Stimulated activated CD4-positive, alpha-beta T cell treated with anti-CD3 and anti-CD28 coated beads, Interleukin-1b, Interleukin-23, amount 100 ng/mL, for 48 hours (primary cell): ENCODE data around the gene VPS13C.

Experiments
- DNase-seq: peaks from one replicate; pipeline ENCODE4 v3.0.0-alpha.2; 2020

Gene VPS13C, protein sequence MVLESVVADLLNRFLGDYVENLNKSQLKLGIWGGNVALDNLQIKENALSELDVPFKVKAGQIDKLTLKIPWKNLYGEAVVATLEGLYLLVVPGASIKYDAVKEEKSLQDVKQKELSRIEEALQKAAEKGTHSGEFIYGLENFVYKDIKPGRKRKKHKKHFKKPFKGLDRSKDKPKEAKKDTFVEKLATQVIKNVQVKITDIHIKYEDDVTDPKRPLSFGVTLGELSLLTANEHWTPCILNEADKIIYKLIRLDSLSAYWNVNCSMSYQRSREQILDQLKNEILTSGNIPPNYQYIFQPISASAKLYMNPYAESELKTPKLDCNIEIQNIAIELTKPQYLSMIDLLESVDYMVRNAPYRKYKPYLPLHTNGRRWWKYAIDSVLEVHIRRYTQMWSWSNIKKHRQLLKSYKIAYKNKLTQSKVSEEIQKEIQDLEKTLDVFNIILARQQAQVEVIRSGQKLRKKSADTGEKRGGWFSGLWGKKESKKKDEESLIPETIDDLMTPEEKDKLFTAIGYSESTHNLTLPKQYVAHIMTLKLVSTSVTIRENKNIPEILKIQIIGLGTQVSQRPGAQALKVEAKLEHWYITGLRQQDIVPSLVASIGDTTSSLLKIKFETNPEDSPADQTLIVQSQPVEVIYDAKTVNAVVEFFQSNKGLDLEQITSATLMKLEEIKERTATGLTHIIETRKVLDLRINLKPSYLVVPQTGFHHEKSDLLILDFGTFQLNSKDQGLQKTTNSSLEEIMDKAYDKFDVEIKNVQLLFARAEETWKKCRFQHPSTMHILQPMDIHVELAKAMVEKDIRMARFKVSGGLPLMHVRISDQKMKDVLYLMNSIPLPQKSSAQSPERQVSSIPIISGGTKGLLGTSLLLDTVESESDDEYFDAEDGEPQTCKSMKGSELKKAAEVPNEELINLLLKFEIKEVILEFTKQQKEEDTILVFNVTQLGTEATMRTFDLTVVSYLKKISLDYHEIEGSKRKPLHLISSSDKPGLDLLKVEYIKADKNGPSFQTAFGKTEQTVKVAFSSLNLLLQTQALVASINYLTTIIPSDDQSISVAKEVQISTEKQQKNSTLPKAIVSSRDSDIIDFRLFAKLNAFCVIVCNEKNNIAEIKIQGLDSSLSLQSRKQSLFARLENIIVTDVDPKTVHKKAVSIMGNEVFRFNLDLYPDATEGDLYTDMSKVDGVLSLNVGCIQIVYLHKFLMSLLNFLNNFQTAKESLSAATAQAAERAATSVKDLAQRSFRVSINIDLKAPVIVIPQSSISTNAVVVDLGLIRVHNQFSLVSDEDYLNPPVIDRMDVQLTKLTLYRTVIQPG (N-terminal part only)

DNA sequence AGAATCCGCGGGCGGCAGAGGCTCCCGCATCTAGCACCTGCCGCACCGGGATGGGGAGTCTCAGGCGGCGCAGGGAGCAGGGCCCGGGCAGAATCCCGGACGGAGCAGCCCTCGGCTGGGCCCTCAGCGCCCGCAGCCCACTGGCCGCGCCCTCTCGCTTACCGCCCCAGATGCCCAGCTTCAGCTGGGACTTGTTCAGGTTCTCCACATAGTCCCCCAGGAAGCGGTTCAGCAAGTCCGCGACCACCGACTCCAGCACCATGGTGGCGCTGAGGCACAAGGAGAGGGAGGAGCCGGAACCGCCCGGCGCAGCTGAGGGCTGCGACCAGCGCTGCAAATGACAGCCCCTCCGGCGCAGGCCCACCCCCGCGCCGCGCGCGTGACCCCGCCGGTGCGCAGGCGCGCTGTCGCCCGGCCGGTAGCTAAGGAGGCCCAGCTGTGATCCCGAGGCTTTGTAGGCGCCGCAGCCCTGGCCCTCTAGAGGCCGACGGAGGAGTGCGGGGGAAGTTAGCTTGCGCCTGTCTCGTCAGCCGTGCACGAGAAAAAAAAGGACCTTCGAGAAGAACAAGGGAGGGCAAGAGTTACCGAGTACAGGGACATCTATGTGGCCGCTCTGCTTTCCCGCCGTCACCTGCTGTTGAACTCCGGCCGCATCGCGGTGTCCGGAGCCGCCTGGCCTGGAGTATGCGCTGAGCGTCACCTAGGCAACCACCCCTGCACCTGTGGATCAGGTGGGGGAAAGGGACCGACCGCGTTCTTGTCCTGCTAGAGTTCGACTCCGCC is at the start of gene VPS13C:
VPS13C (minus strand) TSS at position 335 of the 783 bp plus-strand sequence; CDS start at position 262, 73 bp downstream.
- peak; percentile 90 for DNase-seq

DNA sequence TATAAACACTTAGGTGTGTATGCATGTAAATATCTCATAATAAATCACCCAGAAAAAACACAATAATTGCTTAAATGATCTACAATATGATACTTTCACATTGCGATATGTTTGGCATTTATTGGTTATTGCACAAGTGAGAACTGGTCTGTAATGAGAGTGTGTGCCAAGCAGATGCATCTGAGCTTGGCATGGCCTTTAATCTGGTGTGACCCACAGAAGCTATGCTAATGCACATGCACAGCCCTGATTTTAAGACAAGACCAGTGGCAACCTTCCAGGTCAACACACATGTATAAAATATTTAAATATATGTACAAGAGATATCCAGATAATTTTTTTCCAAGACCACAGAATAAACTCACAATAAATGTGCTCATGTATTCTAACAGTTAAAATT is 49.2 kb upstream of the VPS13C start:
- DNase-seq, result no peak

DNA sequence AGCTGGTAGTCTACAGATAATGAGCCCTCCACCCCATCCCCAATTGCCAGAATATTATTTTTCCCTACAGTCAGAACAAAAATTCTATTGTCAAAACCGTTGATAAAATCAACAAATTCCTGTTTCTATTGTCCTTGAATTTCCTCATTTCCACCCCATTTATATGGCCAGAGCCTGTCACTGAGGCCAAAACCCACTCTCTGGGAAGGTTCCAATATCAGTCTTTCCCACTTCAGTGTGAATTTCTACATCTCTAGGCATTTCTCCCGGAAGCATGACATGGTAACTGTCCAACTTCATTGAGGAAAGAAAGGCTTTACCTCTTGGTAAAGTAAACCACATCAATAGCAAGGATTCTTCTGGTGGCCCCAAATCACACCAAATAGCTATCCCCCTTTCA is 48.2 kb upstream of the VPS13C start:
- DNase-seq, result no peak

DNA sequence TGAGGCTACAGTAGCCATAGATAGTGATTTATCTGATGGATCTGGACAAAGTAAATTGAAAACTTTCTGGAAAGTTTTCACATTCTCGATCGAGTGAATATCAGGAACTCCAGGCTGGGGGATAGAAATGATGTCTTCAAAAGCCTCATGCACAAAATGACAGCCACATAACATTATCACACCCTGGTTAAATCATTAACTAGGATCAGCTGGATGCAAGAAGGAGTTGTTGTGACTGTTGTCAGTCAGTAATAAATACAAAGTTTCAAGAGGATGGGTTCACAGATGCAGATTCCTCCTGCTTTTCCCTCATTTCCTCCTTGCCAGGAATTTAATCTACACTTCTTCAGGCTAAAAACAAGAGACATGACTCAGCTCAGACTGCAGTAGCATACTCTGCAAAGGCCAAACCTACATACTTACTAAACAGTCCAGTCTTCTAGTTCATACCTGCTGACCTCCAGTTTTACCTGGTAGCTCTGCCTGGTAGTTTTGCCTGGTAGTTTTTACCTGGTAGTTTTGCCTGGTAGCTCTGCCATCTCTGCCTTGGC is 47.4 kb upstream of the VPS13C start:
- DNase-seq, result no peak

DNA sequence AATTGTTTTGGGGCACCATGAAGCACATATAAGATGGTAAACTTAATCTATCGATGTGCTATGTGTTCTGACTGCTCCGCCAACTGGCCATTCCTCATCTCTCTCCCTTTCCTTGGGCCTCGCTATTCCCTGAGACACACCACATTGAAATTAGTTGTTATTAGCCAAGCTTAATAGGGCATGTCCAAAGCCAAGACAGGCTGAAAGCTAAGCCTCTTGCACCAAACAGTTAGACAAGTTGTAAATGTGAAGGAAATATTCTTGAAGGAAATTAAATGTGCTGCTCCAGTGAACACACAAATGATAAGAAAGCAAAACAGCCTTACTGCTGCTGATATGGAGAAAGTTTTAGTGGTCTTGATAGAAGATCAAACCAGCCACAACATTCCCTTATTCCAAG is 45.8 kb upstream of the VPS13C start:
- DNase-seq, result no peak

DNA sequence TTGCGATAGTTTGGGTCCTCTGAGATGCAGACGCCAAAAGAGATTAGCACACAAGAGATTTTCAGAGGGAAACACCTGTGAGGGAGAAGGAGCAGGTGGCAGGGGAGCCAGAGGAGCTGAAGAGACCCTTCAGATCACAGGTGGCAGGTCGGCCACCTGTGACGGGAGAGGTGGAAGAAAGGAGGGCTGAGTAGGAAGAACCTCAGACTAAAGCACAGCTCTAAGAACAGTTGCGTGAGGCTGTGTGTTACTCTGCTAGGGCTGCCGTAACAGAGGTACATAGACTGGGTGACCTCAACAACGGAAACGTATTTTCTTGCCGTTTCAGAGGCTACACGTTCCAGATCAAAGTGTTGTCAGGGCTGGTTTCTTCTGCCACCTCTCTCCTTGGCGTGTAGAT is 45.0 kb upstream of the VPS13C start:
- DNase-seq, result no peak

DNA sequence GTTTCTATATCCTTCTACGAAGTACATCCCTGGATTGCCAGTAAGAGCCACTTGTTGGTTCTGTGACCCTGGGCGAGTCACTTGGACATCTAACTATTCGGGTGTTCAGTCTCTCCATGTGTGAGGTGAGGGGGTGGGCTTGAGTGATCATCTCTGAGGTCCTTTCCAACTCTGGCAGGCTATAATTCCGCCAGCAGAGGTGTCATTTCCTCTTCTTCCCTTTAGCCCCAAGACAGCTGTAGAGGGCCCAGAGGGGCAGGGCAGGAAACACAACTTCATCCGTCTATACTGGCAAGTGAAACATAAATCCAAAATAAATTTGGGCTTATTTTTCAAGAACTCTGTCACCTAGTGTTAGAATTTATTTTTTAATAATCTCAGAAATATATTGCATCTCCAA is 44.6 kb upstream of the VPS13C start:
- no peak for DNase-seq

DNA sequence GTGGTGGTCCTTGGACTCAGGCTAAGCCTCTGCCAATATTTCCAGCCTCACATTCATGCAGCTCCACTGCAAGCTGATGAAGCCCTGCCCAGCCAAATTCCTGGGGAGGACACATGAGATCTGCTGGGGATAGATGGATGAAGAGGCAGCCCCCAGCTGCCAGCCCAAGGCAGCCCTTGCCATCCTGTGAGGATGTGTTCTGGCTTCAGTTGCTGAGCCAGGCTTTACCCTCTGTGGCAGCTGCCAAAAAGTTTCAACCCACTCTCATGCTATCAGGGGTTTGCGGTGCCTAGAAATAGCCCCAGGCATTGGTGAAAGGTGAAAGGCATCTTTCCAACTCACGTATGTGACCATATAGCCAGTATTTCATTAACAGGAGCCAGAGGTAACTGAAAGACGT is 44.2 kb upstream of the VPS13C start:
- DNase-seq, result no peak

DNA sequence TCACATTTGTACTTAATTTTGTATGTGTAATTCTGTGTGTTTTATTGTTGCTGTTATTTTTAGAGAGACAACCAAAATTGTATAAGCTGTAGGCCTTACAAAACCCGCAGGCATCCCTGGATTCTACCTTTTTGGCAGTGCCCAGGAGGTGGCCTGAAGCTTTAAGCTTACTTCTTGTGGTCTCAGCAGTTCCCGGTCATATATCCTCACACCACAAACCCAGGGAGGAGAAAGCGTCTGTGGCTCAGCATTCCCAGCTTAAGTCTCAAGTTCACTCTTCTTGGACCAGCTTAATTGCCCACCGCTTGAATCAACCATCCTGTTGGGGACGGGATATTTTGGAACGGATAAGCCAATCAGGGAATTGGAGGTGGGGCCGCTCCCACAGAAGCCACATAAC is 43.2 kb upstream of the VPS13C start:
- no peak for DNase-seq

DNA sequence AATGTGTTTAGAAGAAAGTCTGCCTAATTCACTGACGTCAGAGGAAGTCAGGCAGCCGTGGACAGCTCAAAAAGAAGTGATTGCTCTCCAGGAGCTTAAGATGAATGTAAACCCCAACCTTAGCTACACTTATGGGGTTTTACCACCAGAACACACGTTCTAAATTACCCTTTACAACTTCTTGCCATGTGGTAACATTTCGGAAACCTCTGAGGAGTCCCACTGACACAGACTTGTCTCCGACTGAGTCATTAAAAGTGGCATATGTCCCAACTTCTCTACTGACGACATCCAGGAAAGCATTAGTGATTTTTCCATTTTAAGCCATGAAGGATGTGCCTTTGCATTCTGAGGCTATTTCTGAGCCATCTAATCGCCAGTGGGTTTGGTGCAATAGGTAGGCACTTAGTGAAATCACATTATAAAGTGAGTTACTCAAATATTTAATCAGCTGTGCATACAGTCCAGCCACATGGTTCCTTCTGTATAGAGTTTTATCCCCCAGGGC is 38.9 kb upstream of the VPS13C start:
- no peak for DNase-seq

DNA sequence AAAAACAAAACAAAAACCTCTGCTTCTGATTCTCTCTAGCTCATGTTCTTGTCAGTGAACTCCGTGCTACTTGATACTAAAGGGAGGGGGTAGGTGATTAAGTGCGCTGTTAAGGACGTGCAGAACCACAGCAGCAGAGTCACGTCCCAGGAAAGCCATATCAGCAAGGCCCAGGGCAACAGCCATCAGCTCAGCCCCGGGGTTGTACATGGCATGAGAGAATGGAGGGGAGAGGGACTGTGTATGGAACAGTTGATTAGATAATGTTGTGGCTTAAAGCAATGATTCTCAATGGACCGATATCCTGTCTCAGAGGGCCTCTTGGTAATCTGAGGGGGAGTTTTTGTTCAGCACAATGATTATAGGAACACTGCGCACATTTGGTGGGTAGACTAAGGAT is 34.1 kb upstream of the VPS13C start:
- no peak for DNase-seq

DNA sequence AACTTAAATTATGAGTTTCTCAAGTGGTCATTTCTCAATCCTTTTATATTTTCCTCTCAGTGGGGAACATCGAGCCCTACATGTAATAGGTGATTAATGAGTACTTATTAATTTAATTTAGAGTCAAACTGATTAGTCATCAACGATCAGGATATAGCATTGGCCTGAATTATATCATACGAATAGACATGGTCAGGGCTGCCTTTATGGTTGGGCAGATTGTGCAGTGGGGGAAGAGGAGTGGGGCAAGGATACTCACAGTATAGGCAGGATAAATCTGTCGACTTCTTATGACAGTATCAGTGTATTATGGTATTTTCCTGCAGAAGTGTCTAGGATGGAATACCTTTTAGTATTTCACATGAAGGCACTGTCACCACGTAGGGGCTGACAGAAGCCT is 33.6 kb upstream of the VPS13C start:
- DNase-seq, result no peak

DNA sequence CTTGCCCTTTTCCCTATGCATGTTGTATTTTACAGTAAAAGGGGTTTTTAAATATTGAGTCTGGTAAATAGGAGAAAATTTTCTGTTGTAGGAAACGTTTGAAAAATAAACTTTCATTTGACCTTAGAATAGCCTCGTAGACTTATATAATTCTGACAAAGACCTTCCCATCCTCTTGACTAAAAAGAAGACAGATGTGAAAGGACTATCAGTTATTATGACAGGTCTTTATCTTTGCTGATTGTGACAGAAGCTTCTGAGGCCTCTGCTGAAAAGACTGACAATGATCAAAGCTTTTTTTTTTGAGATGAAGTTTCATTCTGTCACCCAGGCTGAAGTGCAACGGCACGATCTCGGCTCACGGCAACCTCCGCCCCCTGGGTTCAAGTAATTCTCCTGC is 30.7 kb upstream of the VPS13C start:
- no peak for DNase-seq

DNA sequence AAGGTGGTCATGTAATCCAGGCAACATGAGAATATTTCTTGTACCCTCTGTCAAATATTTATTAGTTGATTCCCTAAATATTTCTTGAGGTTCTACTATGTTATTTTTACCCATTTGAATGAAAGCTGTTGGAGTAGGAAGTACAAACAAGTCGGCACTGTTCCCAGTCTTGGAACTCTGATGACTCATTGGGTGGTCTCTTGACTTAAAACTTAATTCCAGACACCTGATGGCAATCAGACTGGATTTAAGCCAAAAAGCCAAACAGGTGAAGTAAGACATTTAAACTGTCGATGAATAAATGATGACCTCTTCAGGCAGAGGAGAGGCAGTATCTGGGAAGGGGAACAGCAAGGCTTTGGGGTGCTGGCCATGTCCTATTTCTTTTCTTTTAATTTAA is 29.4 kb upstream of the VPS13C start:
- no peak for DNase-seq

DNA sequence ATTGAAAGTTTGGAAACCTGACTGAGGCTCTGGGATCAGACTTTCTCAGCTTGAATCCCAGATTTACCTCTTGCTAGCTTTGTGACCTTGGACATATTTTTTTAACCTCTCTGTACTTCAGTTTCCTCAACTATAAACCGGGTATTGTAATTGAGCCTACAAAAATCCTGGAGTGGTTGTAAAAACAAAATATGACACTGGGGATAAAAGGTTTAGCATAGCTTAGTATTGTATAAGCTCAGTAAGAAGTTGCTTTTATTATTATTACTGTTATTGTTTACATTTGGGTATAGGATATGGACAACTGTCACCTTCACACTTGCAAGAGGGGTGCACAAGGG is 28.1 kb upstream of the VPS13C start:
- no peak for DNase-seq

DNA sequence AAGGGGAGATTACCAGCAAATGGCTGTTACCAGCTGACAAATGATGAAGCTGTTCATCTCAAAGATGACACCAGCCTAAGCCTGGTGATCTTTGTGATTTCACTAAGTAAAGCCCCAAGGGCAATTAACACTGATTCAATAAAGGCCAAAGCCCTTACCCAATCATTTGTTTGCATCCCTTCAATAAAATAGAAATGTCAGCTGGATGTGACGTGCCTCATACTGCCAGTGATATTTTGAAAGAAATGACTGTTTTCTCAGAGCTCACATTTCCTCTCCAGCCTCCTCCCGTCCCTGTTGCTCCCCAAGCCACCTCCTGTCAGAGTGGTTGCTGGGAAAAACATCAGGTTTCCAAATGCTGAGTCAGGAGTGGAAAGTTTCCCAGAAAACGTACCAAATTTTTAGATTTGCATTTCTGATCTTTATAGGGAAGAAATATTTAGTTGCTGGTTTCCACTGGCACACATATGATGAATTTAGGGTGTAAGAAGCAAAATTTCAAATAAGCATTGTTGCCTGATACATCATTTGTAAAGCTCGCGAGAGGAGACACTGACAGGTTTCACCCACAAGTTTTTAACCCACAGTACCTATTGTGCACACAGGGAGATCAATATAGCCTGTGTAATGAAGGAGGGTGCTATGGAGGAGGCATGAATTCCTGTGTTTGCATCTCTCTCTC is 27.6 kb upstream of the VPS13C start:
- DNase-seq, result no peak

DNA sequence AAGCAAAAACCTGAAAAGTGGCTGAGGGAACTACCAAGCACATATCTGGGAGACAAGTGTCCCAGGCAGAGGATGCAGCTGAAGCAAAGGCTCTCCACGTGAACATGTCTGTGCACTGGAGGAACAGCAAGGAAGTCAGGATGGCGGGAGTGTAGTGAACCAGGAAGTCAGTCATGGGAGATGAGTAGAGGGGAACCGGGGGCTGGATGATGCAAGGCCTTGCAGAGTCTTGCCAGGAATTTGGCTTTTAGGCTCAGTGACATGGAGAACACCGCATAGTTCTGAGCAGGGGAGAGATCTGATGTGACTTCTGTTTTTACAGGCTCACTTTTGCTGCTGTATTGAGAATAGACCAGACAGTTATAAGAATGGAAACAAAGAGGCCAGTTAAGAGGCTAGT is 25.5 kb upstream of the VPS13C start:
- no peak for DNase-seq

DNA sequence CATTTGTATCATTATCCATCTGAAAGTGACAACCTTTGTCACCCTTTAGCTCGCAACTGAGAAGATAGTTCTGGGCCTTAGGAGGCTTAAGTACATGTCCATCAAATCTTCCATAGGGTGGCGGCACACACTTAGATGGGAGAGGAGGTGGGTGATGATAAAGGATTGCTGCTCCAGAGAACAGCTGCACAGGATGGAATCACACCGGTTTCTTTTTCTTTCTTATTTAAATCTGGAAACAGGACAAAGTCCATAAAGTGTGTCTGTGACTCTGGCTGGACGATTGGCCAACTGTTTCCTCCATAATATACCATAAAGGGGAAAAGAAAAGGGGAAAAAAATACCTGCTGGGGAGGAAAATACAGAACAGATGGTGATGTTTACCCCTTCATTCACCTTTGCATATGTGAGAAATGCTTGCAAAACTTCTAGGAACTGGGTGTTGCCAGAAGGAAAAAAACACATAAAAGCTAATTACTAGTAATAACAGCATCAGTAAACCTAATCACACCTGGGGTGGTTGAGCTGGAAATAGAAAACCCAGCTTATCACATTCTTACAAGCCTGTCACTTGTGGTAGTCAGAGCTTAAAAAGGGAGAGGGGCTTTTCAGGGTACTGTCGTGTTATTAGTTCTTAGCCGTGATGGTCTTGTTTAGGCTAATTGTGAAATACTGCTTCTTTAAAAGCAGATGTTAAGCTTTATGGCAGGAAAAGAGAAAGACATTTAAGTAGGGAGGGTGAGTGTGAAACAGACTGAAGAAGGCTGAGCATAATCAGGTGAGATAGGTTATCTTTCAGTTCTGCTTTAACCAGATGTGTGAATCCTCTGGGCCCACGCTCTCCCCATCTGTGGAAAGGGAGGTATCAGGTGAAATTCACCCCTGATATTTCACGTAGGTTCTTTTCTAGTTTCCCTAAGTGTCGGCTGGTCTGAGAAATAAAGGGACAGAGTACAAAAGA is 23.2 kb upstream of the VPS13C start:
- no peak for DNase-seq

DNA sequence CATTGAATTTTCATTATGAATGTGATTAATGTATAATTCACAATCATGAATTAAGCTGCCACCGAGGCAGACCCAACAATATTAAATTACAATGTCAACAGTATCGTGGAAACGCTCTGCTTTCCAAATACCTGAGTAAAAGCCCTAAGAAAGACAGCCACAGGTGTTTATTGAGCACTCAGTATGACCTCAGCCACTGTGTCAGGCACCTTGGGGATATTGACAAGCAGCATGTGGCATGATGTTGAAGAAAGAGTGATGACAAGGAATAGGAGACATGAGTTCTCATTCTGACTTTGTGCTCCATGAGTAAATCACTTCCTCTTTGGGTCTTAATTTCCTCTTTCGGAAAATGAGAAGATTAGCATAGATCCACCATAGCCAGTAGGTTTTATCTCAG is 19.3 kb upstream of the VPS13C start:
- no peak for DNase-seq

DNA sequence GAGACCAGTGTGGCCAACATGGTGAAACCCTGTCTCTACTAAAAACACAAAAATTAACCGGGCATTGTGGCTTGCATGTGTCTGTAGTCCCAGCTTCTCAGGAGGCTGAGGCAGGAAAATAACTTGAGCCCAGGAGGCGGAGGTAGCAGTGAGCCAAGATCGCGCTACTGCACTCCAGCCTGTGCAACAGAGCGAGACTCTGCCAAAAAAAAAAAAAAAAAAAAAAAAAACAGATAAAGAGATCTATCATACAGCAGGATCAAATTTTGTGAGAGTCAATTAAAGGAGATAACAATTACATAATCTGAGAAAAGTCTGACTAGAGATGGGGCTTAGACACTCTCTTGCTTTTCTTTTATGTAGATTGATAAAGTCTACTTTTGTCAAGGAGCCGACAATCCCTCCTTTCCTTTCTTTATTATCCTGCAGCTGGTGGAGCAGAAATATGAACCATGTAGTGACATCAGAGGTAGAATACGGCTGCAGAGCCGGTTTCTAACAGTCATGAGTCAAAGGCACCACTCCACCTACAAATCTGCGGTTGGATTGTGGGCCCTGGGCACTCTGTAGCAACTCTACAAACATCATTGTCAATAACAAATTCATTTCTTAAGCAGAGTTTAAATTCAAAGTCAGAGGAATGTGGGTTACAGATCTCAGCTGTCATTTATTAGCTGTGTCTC is 15.5 kb upstream of the VPS13C start:
- DNase-seq, result no peak
